ENCODE measurements around the gene OPCML.

The OPCML gene

GRCh38 chr11:133418218-133418617 is 114.1 kb downstream of the OPCML start:
- DNase-seq (ENCODE audit: low spot score in 2 of 2) (no peak), ATAC-seq (no peak)
- Mint-ChIP-seq H3K36me3 (no peaks in the 10 kb centered on the region), H3K27ac (no peak overlapping the region), H3K9me3 (peaks cover 4% of the 10 kb centered on the region), H3K4me1 (no peaks in the 10 kb centered on the region), H3K4me3 (no peak overlapping the region)

DNA sequence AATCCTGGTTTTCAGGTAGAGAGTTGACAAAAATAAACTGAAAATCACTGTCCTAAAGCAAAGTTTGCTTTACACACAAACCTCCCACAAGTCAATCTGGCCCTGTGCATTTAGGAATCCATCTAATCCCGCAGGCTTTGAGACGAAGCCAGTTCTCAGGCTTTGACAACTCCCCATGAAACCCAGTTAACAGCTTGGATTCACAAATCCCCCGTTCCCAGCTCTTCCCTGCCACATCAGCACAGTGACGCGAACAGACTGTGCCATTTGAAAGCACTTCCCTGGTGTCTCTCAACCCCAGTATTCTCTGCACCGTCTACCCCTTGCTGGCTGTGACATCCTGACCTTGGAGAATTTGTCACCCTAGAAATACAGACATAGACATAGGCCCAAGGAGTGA is 117.8 kb downstream of the OPCML start:
- Mint-ChIP-seq H3K27ac (no peak overlapping the region), H3K36me3 (no peaks in the 10 kb centered on the region), H3K4me3 (no peak overlapping the region), H3K4me1 (no peaks in the 10 kb centered on the region), H3K9me3 (peaks cover 9% of the 10 kb centered on the region)
- DNase-seq (ENCODE audit: low spot score in 2 of 2) (no peak), ATAC-seq (no peak)

DNA sequence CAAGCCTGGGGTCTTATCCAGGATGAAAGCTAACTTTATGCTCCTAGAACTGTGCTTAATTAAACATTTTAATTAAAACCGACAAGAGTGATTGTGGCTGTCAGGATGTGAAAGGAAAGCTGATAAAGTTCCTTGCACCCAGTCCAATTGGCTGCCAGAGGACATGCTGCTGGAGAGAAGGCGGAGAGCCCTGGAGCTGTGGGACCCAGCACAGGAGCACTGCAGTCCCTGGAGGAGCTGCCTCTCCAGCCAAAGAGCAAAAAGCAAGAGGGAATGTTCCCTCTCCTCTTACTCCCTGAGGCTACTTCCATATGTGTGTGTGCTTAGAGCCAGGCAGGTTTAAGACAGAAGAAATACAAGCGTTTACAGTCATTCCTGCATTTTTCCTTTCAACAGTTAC is 118.6 kb downstream of the OPCML start:
- DNase-seq (ENCODE audit: low spot score in 2 of 2): no peak
- H3K4me1 Mint-ChIP-seq: no peaks in the 10 kb centered on the region
- H3K9me3 Mint-ChIP-seq: peaks cover 9% of the 10 kb centered on the region
- ATAC-seq: no peak
- no peaks in the 10 kb centered on the region for H3K36me3 Mint-ChIP-seq
- H3K27ac Mint-ChIP-seq: no peak overlapping the region
- no peak overlapping the region for H3K4me3 Mint-ChIP-seq

GRCh38 chr11:133409799-133410198 is 122.5 kb downstream of the OPCML start:
- Mint-ChIP-seq H3K36me3 (no peaks in the 10 kb centered on the region), H3K4me1 (no peaks in the 10 kb centered on the region), H3K4me3 (no peak overlapping the region), H3K9me3 (peaks cover 10% of the 10 kb centered on the region), H3K27ac (no peak overlapping the region)
- DNase-seq (ENCODE audit: low spot score in 2 of 2) (no peak), ATAC-seq (no peak)

DNA sequence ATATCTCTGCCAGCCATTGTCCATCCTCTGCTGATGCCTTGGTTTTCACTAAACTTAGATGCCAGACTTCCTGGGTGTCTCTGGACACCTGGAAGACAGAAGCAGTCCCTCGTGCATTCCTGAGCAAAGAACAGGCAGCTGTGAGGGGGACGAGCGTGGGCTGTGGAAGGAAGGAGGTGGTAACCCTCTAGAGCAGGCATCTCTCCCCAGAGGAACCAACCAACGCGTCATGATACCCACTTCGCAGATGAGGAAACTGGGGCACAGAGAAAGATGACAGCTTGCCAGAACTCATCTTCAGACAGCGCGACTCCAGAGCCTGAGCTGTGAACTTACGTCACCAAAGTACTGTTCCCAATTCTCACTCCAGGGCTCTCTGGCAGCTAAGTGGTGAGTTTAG is 123.4 kb downstream of the OPCML start:
- Mint-ChIP-seq H3K27ac (no peak overlapping the region), H3K9me3 (peaks cover 15% of the 10 kb centered on the region), H3K4me3 (no peak overlapping the region), H3K4me1 (no peaks in the 10 kb centered on the region), H3K36me3 (no peaks in the 10 kb centered on the region)
- ATAC-seq (no peak), DNase-seq (ENCODE audit: low spot score in 2 of 2) (no peak)

DNA sequence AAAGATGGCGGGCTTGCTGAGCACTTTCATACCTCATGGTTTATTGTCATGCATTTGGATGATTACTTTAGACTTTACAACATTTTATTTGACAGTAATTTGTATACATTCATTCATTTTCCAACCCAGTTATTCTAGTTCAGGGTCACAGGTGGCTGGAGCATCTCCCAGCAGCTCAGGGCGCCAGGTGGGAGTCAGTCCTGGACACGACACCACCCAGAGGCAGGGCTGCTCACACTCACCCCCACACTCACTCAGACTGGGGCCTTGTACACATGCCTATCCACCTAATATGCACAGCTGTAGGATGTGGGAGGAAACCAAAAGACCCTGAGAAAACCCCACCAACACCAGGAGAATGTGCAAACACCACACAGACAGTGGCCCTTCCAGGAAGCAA is 123.9 kb downstream of the OPCML start:
- DNase-seq (ENCODE audit: low spot score in 2 of 2) (no peak), ATAC-seq (no peak)
- no peak overlapping the region for H3K4me3 Mint-ChIP-seq
- peaks cover 17% of the 10 kb centered on the region for H3K9me3 Mint-ChIP-seq
- no peaks in the 10 kb centered on the region for H3K4me1 Mint-ChIP-seq
- no peak overlapping the region for H3K27ac Mint-ChIP-seq
- no peaks in the 10 kb centered on the region for H3K36me3 Mint-ChIP-seq

GRCh38 chr11:133406489-133406888 is 125.8 kb downstream of the OPCML start:
- DNase-seq (ENCODE audit: low spot score in 2 of 2) (no peak), ATAC-seq (no peak)
- Mint-ChIP-seq H3K9me3 (peaks cover 14% of the 10 kb centered on the region), H3K4me1 (no peaks in the 10 kb centered on the region), H3K4me3 (no peak overlapping the region), H3K27ac (no peak overlapping the region), H3K36me3 (no peaks in the 10 kb centered on the region)

DNA sequence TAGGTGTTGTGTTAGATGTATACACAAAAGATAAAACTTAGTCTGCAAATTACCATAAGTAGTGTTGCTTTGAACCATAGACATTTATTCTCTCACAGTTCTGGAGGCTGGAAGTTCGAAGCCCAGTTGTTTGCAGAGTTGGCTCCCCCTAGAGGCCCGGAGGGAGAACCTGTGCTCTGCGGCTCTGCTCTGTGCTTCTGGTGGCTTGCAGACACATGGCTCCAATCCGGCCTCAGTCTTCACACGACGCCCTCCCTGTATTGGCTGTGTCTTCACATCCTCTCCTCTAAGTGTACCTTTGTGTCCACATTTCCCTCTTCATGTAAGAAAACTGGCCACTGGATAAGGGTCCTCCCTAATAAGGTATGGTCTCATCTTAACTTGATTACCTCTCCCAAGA is 128.4 kb downstream of the OPCML start:
- no peak overlapping the region for H3K4me3 Mint-ChIP-seq
- no peaks in the 10 kb centered on the region for H3K4me1 Mint-ChIP-seq
- DNase-seq (ENCODE audit: low spot score in 2 of 2) (no peak), ATAC-seq (no peak)
- H3K36me3 Mint-ChIP-seq: no peaks in the 10 kb centered on the region
- H3K27ac Mint-ChIP-seq: no peak overlapping the region
- peaks cover 12% of the 10 kb centered on the region for H3K9me3 Mint-ChIP-seq

DNA sequence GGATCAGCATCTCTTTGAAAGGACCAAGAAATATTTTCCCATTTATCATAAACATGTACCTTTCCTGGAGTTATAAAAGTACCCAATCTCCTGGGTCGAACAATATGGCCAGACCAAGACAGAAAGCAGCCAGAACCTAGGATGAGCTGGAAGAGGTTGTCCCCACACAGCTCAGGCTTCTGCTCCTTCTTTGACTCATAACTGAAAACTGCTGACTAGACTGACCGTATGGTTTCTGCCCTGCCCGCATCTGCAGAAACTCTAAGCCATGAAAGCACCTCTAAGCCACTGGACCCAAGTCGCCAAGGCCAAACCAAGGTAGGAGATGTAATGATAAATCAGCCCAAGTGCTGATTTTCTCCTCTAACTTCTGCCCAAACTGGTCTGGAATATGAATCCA is 129.8 kb downstream of the OPCML start:
- no peaks in the 10 kb centered on the region for H3K36me3 Mint-ChIP-seq
- ATAC-seq (no peak), DNase-seq (ENCODE audit: low spot score in 2 of 2) (no peak)
- no peaks in the 10 kb centered on the region for H3K4me1 Mint-ChIP-seq
- no peak overlapping the region for H3K4me3 Mint-ChIP-seq
- H3K27ac Mint-ChIP-seq: no peak overlapping the region
- H3K9me3 Mint-ChIP-seq: peaks cover 12% of the 10 kb centered on the region

DNA sequence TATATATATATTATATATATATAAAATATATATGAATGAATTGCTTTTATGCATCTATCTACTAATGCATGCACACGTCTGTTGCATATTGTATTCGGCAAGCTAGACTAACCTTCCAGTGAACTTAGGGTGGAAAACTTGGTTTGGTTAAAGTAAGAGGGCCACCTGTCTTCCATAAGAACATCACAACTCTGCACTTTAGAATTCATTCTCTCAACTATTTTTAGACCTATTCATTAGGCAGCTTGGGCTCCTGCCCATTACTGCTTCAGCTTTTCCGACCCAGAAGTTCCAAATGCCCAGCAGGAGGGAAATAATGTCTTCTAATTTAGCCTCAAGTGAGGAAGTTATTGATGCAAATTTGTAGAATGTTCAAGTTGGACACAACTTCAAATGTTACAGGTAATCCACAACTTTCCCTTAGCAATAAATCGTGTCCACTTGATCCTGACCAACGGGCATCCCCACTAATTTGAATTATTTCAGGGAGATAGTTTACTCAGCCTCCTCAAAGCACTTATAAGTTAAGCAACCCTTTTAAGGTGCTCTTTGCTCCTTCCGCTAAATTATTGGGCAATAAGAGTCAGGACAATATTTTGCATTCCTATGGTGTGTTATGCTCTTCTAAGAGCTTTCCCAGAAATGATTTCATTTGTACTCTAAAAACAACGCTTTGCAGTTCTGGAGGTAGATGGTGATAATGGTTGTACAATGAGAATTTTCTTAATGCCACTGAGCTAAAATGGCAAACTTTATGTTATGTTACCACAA is 132.3 kb downstream of the OPCML start:
- H3K27ac Mint-ChIP-seq: no peak overlapping the region
- no peak for DNase-seq (ENCODE audit: low spot score in 2 of 2)
- H3K9me3 Mint-ChIP-seq: peaks cover 10% of the 10 kb centered on the region
- no peak overlapping the region for H3K4me3 Mint-ChIP-seq
- no peaks in the 10 kb centered on the region for H3K36me3 Mint-ChIP-seq
- ATAC-seq: no peak
- no peaks in the 10 kb centered on the region for H3K4me1 Mint-ChIP-seq

DNA sequence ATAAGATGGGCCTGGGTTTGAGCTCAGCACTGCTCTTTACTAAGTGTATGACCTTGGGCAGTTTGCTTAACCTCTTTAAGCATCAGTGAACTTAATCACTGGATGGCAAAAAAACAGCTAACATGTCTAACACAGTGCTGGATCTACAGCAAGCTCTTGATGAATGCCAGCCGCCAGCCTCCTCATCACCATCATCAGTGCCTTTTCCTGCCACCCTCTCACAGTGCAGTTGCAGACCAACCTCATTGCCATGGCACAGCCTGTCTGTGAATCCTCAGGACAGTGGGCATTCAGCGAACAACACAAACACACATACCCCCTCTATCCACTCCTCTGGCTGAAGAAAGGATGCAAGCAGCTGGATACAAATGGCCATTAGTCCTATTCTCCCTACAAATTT is 133.0 kb downstream of the OPCML start:
- ATAC-seq: no peak
- H3K4me3 Mint-ChIP-seq: no peak overlapping the region
- H3K27ac Mint-ChIP-seq: no peak overlapping the region
- DNase-seq (ENCODE audit: low spot score in 2 of 2): no peak
- H3K4me1 Mint-ChIP-seq: no peaks in the 10 kb centered on the region
- H3K9me3 Mint-ChIP-seq: peaks cover 8% of the 10 kb centered on the region
- no peaks in the 10 kb centered on the region for H3K36me3 Mint-ChIP-seq

GRCh38 chr11:133390803-133391202 is 141.5 kb downstream of the OPCML start:
- H3K27ac Mint-ChIP-seq: no peak overlapping the region
- peaks cover 5% of the 10 kb centered on the region for H3K9me3 Mint-ChIP-seq
- H3K4me3 Mint-ChIP-seq: no peak overlapping the region
- no peak for DNase-seq (ENCODE audit: low spot score in 2 of 2)
- H3K4me1 Mint-ChIP-seq: no peaks in the 10 kb centered on the region
- ATAC-seq: no peak
- no peaks in the 10 kb centered on the region for H3K36me3 Mint-ChIP-seq

- no peak for ATAC-seq
- peaks cover 5% of the 10 kb centered on the region for H3K9me3 Mint-ChIP-seq
- H3K4me1 Mint-ChIP-seq: no peaks in the 10 kb centered on the region
- DNase-seq (ENCODE audit: low spot score in 2 of 2): no peak
- no peak overlapping the region for H3K4me3 Mint-ChIP-seq
- H3K36me3 Mint-ChIP-seq: no peaks in the 10 kb centered on the region
- no peak overlapping the region for H3K27ac Mint-ChIP-seq
Measured at GRCh38 chr11:133388975-133389568, 143.2 kb downstream of the OPCML start.

DNA sequence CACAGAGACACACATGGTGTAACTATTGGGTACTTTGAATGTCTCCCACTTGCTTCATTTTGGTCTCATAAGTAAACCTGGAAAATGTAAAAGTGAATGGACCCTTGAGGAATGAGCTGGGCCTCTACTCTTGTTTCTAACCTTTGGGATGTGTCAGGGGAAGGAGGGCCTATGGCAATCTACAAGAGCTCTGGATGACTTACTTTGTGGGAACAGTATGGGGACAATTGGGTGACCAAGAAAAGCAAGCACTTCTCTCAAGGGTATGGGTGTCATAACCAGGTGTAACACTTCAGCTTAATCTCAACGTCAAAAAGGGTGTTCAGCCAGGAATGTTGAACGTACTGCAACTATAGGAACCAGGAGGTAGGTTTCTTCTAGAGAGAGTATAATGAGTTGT is 144.0 kb downstream of the OPCML start:
- DNase-seq (ENCODE audit: low spot score in 2 of 2): no peak
- no peak overlapping the region for H3K4me3 Mint-ChIP-seq
- no peak overlapping the region for H3K27ac Mint-ChIP-seq
- peaks cover 2% of the 10 kb centered on the region for H3K9me3 Mint-ChIP-seq
- no peak for ATAC-seq
- H3K36me3 Mint-ChIP-seq: no peaks in the 10 kb centered on the region
- no peaks in the 10 kb centered on the region for H3K4me1 Mint-ChIP-seq

DNA sequence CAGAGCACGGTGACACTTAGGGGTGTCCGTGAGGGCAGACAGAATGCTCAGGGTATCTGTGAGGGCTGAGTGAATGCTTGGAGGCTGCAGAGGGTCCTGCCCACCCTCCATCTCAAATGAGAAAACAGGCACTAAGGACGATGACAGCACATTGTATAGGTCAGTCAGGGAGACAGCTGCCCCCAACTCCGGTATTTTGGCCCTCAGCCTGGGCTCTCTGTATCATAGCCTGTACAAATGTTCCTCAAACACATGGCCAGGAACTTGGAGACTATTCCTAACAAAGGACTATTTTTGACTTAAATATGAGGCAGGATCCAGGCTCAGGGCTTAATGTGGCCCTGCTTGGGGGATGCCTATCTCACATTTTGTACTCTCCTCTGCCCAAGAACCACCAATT is 145.4 kb downstream of the OPCML start:
- Mint-ChIP-seq H3K27ac (no peak overlapping the region), H3K36me3 (no peaks in the 10 kb centered on the region), H3K4me1 (no peaks in the 10 kb centered on the region), H3K4me3 (no peak overlapping the region), H3K9me3 (no peaks in the 10 kb centered on the region)
- no peak for ATAC-seq
- no peak for DNase-seq (ENCODE audit: low spot score in 2 of 2)

- Mint-ChIP-seq H3K4me1 (no peaks in the 10 kb centered on the region), H3K36me3 (no peaks in the 10 kb centered on the region), H3K4me3 (no peak overlapping the region), H3K9me3 (no peaks in the 10 kb centered on the region), H3K27ac (no peak overlapping the region)
- DNase-seq (ENCODE audit: low spot score in 2 of 2) (no peak), ATAC-seq (no peak)
Measured at GRCh38 chr11:133386262-133386661, 146.0 kb downstream of the OPCML start.

All from stimulated activated effector memory CD8-positive, alpha-beta T cell treated with anti-CD3 and anti-CD28 coated beads, Interleukin-12 subunit alpha, Interleukin-12 subunit beta, amount 100 ng/mL, for 72 hours (primary cell).